Spleen (tissue), 11 donors: Measurements from ENCODE around the gene NOP14. TPM values are rescaled to one million over a fixed set of nuclear protein-coding genes. Genes with fewer than 3 reads are reported as not detected.
A peak's percentile ranks its signal among the peaks of the same experiment; 100 is the strongest.

Experiments used
- DNase-seq: peaks from one replicate; pipeline ENCODE4 v3.0.0-alpha.2; 2020
- H3K27ac ChIP-seq, 8 donors: fragments of 200-600 bp; sonication (generic) in 7 of 8; 1 replicate in 4 of 8; 2 replicates in 4 of 8; pipeline versions ENCODE4 v1.5.0 to v1.8.0; 2016 to 2021; ENCODE audit warnings: inconsistent platforms in 4 of 8, mild to moderate bottlenecking in 4 of 8, moderate library complexity in 1 of 8
- H3K27me3 ChIP-seq, 7 donors: fragments of 200-600 bp; sonication (generic) in 6 of 7; replicated peaks in 1 of 7; 1 replicate in 4 of 7; 2 replicates in 3 of 7; pipeline versions ENCODE4 v1.5.0 to v1.8.0; 2016 to 2021; ENCODE audit warnings: inconsistent platforms in 3 of 7, mild to moderate bottlenecking in 1 of 7
- H3K36me3 ChIP-seq, 6 donors: fragments of 200-600 bp; sonication (generic) in 5 of 6; 1 replicate in 4 of 6; 2 replicates in 2 of 6; pipeline versions ENCODE4 v1.5.0 to v1.8.0; 2016 to 2021; ENCODE audit warnings: inconsistent platforms in 2 of 6
- H3K4me1 ChIP-seq, 6 donors: fragments of 200-600 bp; sonication (generic) in 5 of 6; 1 replicate in 3 of 6; 2 replicates in 3 of 6; pipeline versions ENCODE4 v1.5.0 to v1.8.0; 2016 to 2021; ENCODE audit warnings: inconsistent platforms in 3 of 6
- H3K4me3 ChIP-seq, 8 donors: fragments of 200-600 bp; sonication (generic) in 7 of 8; 1 replicate in 4 of 8; 2 replicates in 4 of 8; pipeline versions ENCODE4 v1.5.0 to v1.8.0; 2016 to 2021; ENCODE audit warnings: inconsistent platforms in 4 of 8, mild to moderate bottlenecking in 4 of 8, moderate library complexity in 2 of 8
- H3K9me3 ChIP-seq, 8 donors: fragments of 200-600 bp; sonication (generic) in 7 of 8; 1 replicate in 4 of 8; 2 replicates in 4 of 8; pipeline versions ENCODE4 v1.5.0 to v1.8.0; 2016 to 2021; ENCODE audit warnings: inconsistent platforms in 4 of 8
- POLR2A ChIP-seq, 3 donors: fragments of 450-650 bp; IDR thresholded peaks; one replicate each; pipeline ENCODE4 v1.5.1; 2017; ENCODE audit warnings: antibody characterized with exemption in 3 of 3, mild to moderate bottlenecking in 1 of 3
- POLR2AphosphoS5 ChIP-seq, 3 donors: sonication (generic); formaldehyde crosslinking; IDR thresholded peaks; one replicate each; pipeline ENCODE4 v1.5.1; 2017; ENCODE audit warnings: antibody characterized with exemption in 3 of 3
- WGBS, 5 donors: extraction: QIAGEN DNeasy Blood & Tissue Kit in 3 of 5; methylation state at CpG; one replicate each; pipeline versions ENCODE4 v1.1.5 to v1.1.7; 2013 to 2018; 5-methylcytosine and 5-hydroxymethylcytosine counted together
- intact Hi-C: fragments of 100-400 bp; cut with DNase I; formaldehyde crosslinking; loops from one replicate; pipeline ENCODE4 v1.15.0; 2023; ENCODE audit warnings: low total_unique reads
- polyA plus RNA-seq, 3 donors: library from polyadenylated mRNA; stranded (reverse); fragments of 200-250 nt; gene quantifications; one replicate each; pipeline ENCODE4 v1.2.1, GENCODE V29; 2013
- total RNA-seq, 7 donors: library from RNA; depleted of rRNA in 3 of 7; stranded (reverse); fragments of >200 nt in 3 of 7; fragmentation: NEBNext Ultra II Directional in 4 of 7; extraction: Animal tissue kit (Norgen Biotek cat#: 25700) in 4 of 7; gene quantifications; one replicate each; pipeline versions ENCODE4 v1.1.0 to v1.2.1, GENCODE V29; 2016 to 2021
- TF ChIP-seq, protein P1 (sequence below), 11 experiments: fragments of 200-600 bp in 7 of 11; fragments of 450-650 bp in 4 of 11; sonication (generic) in 4 of 11; IDR thresholded peaks in 8 of 11; conservative IDR thresholded peaks in 3 of 11; 1 replicate in 7 of 11; 2 replicates in 4 of 11; pipeline versions ENCODE4 v1.4.0 to v1.8.0; 2016 to 2021; ENCODE audit warnings: antibody characterized with exemption in 11 of 11, inconsistent platforms in 4 of 11, mild to moderate bottlenecking in 1 of 11
- donor health status: healthy with polysubstance abuse.
- donor health status: DM: no; HTN: no; CAD: no; lungs with moderate emphysema.
- donor health status: DM: no; HTN: no; CAD: no.
- donor health status: Bipolar disorder and iron deficiency.
- donor health status: healthy.
- donor health status: DM: no; HTN: no; CAD: no.
- donor health status: DM: yes; HTN: yes; CAD: no.

Gene NOP14
- total and polyA plus RNA-seq, 10 donors, result 10.2 to 30.5 (median 22.1) TPM

DNA sequence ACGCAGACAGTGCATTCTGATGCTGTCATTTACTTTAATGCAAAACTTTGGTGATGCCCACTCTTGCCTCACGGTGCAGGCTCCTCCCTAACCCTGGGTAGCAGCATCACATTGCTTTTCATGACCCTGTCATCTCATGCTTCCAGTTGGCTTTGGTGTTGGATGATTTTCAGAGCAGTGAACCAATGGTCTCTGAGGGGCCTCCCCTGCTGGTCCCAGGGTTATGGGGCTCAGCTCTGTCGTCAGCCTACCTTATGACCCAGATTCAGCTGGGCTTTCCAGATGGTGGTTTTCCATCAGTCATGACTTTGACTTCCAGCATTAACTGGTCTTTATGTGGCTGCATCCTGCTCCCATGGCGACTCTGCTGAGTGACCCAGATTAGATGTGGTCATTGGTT is 56.0 kb downstream of the NOP14 start:
- no peak for TF ChIP-seq POLR2AphosphoS5 (IDR thresholded peaks at IDR 0.05)
- TF ChIP-seq, protein P1, sequence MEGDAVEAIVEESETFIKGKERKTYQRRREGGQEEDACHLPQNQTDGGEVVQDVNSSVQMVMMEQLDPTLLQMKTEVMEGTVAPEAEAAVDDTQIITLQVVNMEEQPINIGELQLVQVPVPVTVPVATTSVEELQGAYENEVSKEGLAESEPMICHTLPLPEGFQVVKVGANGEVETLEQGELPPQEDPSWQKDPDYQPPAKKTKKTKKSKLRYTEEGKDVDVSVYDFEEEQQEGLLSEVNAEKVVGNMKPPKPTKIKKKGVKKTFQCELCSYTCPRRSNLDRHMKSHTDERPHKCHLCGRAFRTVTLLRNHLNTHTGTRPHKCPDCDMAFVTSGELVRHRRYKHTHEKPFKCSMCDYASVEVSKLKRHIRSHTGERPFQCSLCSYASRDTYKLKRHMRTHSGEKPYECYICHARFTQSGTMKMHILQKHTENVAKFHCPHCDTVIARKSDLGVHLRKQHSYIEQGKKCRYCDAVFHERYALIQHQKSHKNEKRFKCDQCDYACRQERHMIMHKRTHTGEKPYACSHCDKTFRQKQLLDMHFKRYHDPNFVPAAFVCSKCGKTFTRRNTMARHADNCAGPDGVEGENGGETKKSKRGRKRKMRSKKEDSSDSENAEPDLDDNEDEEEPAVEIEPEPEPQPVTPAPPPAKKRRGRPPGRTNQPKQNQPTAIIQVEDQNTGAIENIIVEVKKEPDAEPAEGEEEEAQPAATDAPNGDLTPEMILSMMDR (IDR thresholded peaks at IDR 0.05 in 8 of 11, conservative IDR thresholded peaks at IDR 0.05 in 3 of 11), result no peak
- Histone ChIP-seq H3K9me3 (no peaks in the 10 kb centered on the region), H3K27me3 (no peaks in the 10 kb centered on the region), H3K4me1 (peaks cover 0 to 32% (median 6%) of the 10 kb centered on the region in 6 donors), H3K36me3 (peaks cover 0 to 100% (median 97%) of the 10 kb centered on the region in 6 donors), H3K27ac (peak overlapping the region in 1 of 8 donors; percentile 18), H3K4me3 (no peak overlapping the region)
- no peak for DNase-seq
- WGBS, 5 donors, result 81 to 86% (median 85%) methylated on average over 4 of the region's 4 CpGs
- intact Hi-C loops, result no loop called here

DNA sequence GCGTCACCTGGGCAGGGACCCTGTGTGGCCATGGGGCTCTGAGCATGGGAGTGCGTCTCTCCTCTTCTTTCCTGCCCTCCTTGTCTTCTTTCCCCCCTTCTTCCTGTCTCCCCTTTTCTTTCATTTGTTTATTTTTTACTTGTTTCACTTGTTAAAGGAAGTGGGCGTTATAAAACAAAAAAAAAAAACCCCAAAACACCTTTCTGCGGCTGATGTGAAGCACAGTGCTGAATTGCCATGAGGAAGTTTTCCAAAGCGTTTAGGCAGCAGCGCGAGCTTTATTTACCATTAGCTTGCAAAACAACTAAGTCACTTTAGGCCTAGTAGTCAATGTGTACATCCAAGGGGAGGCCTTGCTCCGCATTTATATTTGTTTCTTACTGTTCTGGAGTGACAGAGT is 57.0 kb downstream of the NOP14 start:
- Histone ChIP-seq H3K9me3 (no peaks in the 10 kb centered on the region), H3K4me3 (no peak overlapping the region), H3K36me3 (peaks cover 0 to 100% (median 98%) of the 10 kb centered on the region in 6 donors), H3K4me1 (peaks cover 0 to 32% (median 6%) of the 10 kb centered on the region in 6 donors), H3K27me3 (no peaks in the 10 kb centered on the region), H3K27ac (peak overlapping the region in 3 of 8 donors; percentile 28 to 52 (median 35))
- WGBS, 5 donors, result 65 to 73% (median 66%) methylated on average over 8 of the region's 8 CpGs
- DNase-seq, result no peak
- TF ChIP-seq POLR2AphosphoS5 (IDR thresholded peaks at IDR 0.05), result no peak
- TF ChIP-seq, protein P1 (IDR thresholded peaks at IDR 0.05 in 8 of 11, conservative IDR thresholded peaks at IDR 0.05 in 3 of 11), result no peak
- TF ChIP-seq POLR2A (IDR thresholded peaks at IDR 0.05), result no peak
- intact Hi-C loops, result no loop called here

DNA sequence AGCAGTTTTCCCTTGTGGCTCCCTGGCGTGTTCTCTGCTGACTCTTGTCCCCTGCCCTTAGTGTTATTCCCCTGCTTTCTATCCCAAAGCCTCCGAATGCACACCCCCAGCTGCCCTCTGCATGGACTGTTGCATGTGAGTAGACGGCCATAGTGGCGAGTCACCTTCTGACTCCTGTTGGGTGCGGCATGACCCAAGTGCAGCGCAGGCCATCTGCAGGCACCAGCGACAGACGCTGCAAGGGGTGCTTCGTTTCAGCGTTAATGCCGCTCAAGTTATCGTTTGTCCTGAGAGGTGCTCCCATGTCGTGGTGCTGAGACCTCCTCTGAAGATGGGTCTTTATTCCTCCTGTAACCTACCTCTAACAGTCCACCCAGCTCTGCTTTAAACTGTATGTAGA is 57.7 kb downstream of the NOP14 start:
- TF ChIP-seq POLR2AphosphoS5 (IDR thresholded peaks at IDR 0.05), result peak in 1 of 3 donors; percentile 61
- TF ChIP-seq POLR2A (IDR thresholded peaks at IDR 0.05), result no peak
- Histone ChIP-seq H3K27me3 (no peaks in the 10 kb centered on the region), H3K4me1 (peaks cover 0 to 29% (median 6%) of the 10 kb centered on the region in 6 donors), H3K27ac (peak overlapping the region in 2 of 8 donors; percentile 28 to 52), H3K9me3 (no peaks in the 10 kb centered on the region), H3K36me3 (peaks cover 0 to 100% (median 97%) of the 10 kb centered on the region in 6 donors), H3K4me3 (no peak overlapping the region)
- DNase-seq, result no peak
- intact Hi-C loops, result no loop called here
- WGBS, 5 donors, result 94 to 96% (median 95%) methylated on average over 13 of the region's 13 CpGs

DNA sequence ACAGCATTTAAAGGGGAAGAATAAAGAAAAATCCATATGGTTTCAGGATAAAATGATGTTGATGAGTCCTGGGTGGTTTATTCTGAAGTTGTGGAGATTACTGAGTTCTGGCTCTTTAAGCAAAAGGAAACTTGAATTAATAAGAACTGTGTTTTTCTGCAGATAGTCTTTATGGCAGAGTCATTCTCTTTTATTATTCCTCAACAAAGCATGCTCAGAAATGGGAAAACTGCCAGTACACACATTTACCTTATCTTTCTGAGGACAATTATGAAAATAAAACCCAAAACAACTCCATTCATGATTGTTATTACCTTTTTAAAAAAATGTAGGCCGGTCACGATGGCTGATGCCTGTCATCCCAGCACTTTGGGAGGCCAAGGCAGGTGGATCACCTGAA is 61.1 kb downstream of the NOP14 start:
- no peak for DNase-seq
- no peaks in the 10 kb centered on the region for H3K9me3 ChIP-seq
- WGBS, 5 donors, result 95 to 97% (median 96%) methylated on average over 2 of the region's 2 CpGs
- peaks cover 0 to 14% (median 4%) of the 10 kb centered on the region in 6 donors for H3K4me1 ChIP-seq
- no peaks in the 10 kb centered on the region for H3K27me3 ChIP-seq
- intact Hi-C loops, result no loop called here
- H3K27ac ChIP-seq, result peak overlapping the region in 1 of 8 donors; percentile 12
- peaks cover 11 to 100% (median 98%) of the 10 kb centered on the region in 6 donors for H3K36me3 ChIP-seq
- no peak overlapping the region for H3K4me3 ChIP-seq
- TF ChIP-seq POLR2AphosphoS5 (IDR thresholded peaks at IDR 0.05) (no peak), POLR2A (IDR thresholded peaks at IDR 0.05) (no peak)
- TF ChIP-seq, protein P1 (IDR thresholded peaks at IDR 0.05 in 8 of 11, conservative IDR thresholded peaks at IDR 0.05 in 3 of 11), result no peak
